NB4 (cell line): Measurements from ENCODE around the gene URB2.

Source experiments
- DNase-seq: peaks from one replicate; pipeline ENCODE4 v3.0.0; 2010; ENCODE audit warnings: low read depth
- H3K4me3 ChIP-seq: one replicate; pipeline ENCODE4 v1.5.1; 2011; ENCODE audit warnings: mild to moderate bottlenecking, low read depth, low read length, moderate library complexity
- CTCF ChIP-seq: IDR thresholded peaks from one replicate; pipeline ENCODE4 v1.5.1; 2012; ENCODE audit warnings: low read depth, low read length
- MAX ChIP-seq: IDR thresholded peaks from 2 replicates; pipeline ENCODE4 v1.6.1; 2011; ENCODE audit warnings: low read depth, low read length
- MYC ChIP-seq: IDR thresholded peaks from 2 replicates; pipeline ENCODE4 v1.6.1; 2011; ENCODE audit warnings: low read depth, low read length
- POLR2A ChIP-seq: IDR thresholded peaks from 2 replicates; pipeline ENCODE4 v1.6.1; 2011; ENCODE audit warnings: mild to moderate bottlenecking; ENCODE audit not compliant: insufficient read length; ENCODE audit errors: extremely low read depth

Gene URB2

GRCh38 chr1:229665912-229666558 is 40.0 kb downstream of the URB2 start:
- DNase-seq, result no peak
- no peak for TF ChIP-seq CTCF
- no peak for TF ChIP-seq MAX
- no peak for TF ChIP-seq POLR2A
- no peak for TF ChIP-seq MYC

GRCh38 chr1:229666585-229666984 is 40.5 kb downstream of the URB2 start:
- H3K4me3 ChIP-seq, result no peak overlapping the region
- no peak for TF ChIP-seq MAX
- TF ChIP-seq CTCF, result no peak
- TF ChIP-seq MYC, result no peak
- no peak for TF ChIP-seq POLR2A
- no peak for DNase-seq

More at GRCh38 chr1:229665912-229666558, 40.0 kb downstream of the URB2 start:
- no peak overlapping the region for H3K4me3 ChIP-seq

GRCh38 chr1:229669333-229669732 is 43.3 kb downstream of the URB2 start:
- no peak for DNase-seq
- no peak for TF ChIP-seq MAX
- no peak for TF ChIP-seq POLR2A
- TF ChIP-seq CTCF, result no peak
- TF ChIP-seq MYC, result no peak
- no peak overlapping the region for H3K4me3 ChIP-seq

- DNase-seq, result no peak
- H3K4me3 ChIP-seq, result no peak overlapping the region
- no peak for TF ChIP-seq MAX
- no peak for TF ChIP-seq CTCF
- no peak for TF ChIP-seq MYC
- no peak for TF ChIP-seq POLR2A
These were observed 45.3 kb downstream of the URB2 start for GRCh38 chr1:229671310-229671709.

- no peak for TF ChIP-seq MYC
- no peak for TF ChIP-seq POLR2A
- no peak for TF ChIP-seq CTCF
- TF ChIP-seq MAX, result no peak
- DNase-seq, result no peak
- H3K4me3 ChIP-seq, result no peak overlapping the region
These were observed 46.2 kb downstream of the URB2 start for GRCh38 chr1:229672246-229672645.

- no peak for DNase-seq
- H3K4me3 ChIP-seq, result no peak overlapping the region
- TF ChIP-seq POLR2A, result no peak
- no peak for TF ChIP-seq CTCF
- no peak for TF ChIP-seq MAX
- no peak for TF ChIP-seq MYC
These were observed 48.0 kb downstream of the URB2 start for GRCh38 chr1:229674042-229674441.
